HepG2 (cell line): Measurements from ENCODE around the gene POLR3K. TPM values are rescaled to one million over a fixed set of nuclear protein-coding genes. Genes with fewer than 3 reads are reported as not detected.

Experiments used
- BRD4 ChIP-seq: sonication (generic); formaldehyde crosslinking; IDR thresholded peaks from 2 replicates; pipeline ENCODE4 v1.4.0; 2020; ENCODE audit warnings: missing genetic modification reagents
- MBNL3 ChIP-seq: fragments of 250-450 bp; sonication (Bioruptor Pico); conservative IDR thresholded peaks from 2 replicates; pipeline ENCODE4 v1.8.0; 2022; ENCODE audit warnings: mild to moderate bottlenecking, inconsistent platforms
- SP140L ChIP-seq: sonication (generic); formaldehyde crosslinking; IDR thresholded peaks from 2 replicates; pipeline ENCODE4 v1.4.0; 2020; ENCODE audit warnings: missing genetic modification reagents, borderline replicate concordance
- THAP11 ChIP-seq: IDR thresholded peaks from 2 replicates; pipeline ENCODE4 v1.6.1; 2016; ENCODE audit warnings: missing biosample characterization, missing genetic modification reagents
- TRIM22 ChIP-seq: fragments of 450-650 bp; IDR thresholded peaks from 2 replicates; pipeline ENCODE4 v1.6.1; 2017
- ZBTB40 ChIP-seq, 2 experiments: fragments of 450-650 bp in 1 of 2; sonication (generic) in 1 of 2; formaldehyde crosslinking in 1 of 2; IDR thresholded peaks; 2 replicates each; pipeline versions ENCODE4 v1.6.1 to v1.8.0; 2016 to 2022; ENCODE audit warnings: antibody characterized with exemption in 1 of 2, mild to moderate bottlenecking in 1 of 2, missing genetic modification reagents in 1 of 2
- ZC3H13 ChIP-seq: sonication (generic); formaldehyde crosslinking; IDR thresholded peaks from 2 replicates; pipeline ENCODE4 v1.8.1; 2023; ENCODE audit warnings: mild to moderate bottlenecking, missing genetic modification reagents, moderate library complexity
- ZNF646 ChIP-seq: sonication (generic); formaldehyde crosslinking; IDR thresholded peaks from 2 replicates; pipeline ENCODE4 v1.9.0; 2021; ENCODE audit warnings: mild to moderate bottlenecking, missing genetic modification reagents
- ZNF713 ChIP-seq: sonication (generic); formaldehyde crosslinking; IDR thresholded peaks from 2 replicates; pipeline ENCODE4 v1.4.0; 2020; ENCODE audit warnings: mild to moderate bottlenecking, missing genetic modification reagents
- ZNF749 ChIP-seq: sonication (generic); formaldehyde crosslinking; IDR thresholded peaks from 2 replicates; pipeline ENCODE4 v1.8.0; 2022; ENCODE audit warnings: mild to moderate bottlenecking, missing genetic modification reagents, moderate library complexity, borderline replicate concordance
- polyA plus RNA-seq, 8 experiments: library from polyadenylated mRNA; depleted of rRNA in 3 of 8; stranded (reverse) in 7 of 8; unstranded in 1 of 8; fragments of >200 nt; fragmentation: Illumina TruSeq in 4 of 8; extraction: Trizol in 4 of 8; gene quantifications; 2 replicates each; pipeline versions ENCODE4 v1.2.1 to v1.2.3, GENCODE V29; 2011 to 2016; ENCODE audit warnings: low read depth in 4 of 8, missing spikeins in 1 of 8, mixed read lengths in 1 of 8; ENCODE audit not compliant: insufficient read depth in 1 of 8
- total RNA-seq, 5 experiments: library from RNA; depleted of rRNA; stranded (reverse); fragments of >200 nt; fragmentation: Illumina TruSeq; extraction: Trizol; gene quantifications; 2 replicates each; pipeline ENCODE4 v1.2.3, GENCODE V29; 2016; ENCODE audit warnings: low read depth in 1 of 5
- TF ChIP-seq, protein P1 (sequence below): sonication (generic); formaldehyde crosslinking; IDR thresholded peaks from 2 replicates; pipeline ENCODE4 v1.8.0; 2022; ENCODE audit warnings: mild to moderate bottlenecking, missing genetic modification reagents; ENCODE audit not compliant: insufficient replicate concordance

The POLR3K gene
- total and polyA plus RNA-seq, 2 of the 13 experiments (the other 11 are each of a cell fraction or from before 2014, with no cell fraction given), result 14.8 to 18.8 TPM

DNA sequence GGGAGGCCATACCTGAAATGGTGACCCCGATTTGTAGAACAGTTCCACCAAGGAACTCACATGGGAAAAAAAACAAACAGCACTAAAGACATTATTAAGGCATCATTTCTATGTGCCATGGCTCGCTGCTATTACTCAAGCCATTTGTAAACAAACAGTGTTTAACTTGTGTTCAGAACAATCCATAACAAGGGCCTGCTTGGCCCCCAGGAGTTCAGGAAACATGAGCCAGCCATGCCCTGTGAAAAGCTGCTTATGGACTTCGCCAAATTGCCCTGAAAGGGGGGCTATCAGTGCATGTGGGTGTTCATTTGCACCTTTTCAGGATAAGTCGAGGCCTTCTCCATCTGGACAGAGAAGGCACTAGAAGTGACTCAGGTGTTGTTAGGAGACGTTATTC, 8.0 kb downstream of the POLR3K start (continued):
- TF ChIP-seq ZBTB40 (IDR thresholded peaks at IDR 0.05) (no peak), ZBTB40 (CRISPR knock-in tag; IDR thresholded peaks at IDR 0.05) (0 out of 2 replicates have a peak, but pooled peaks have one; percentile 28), MBNL3 (CRISPR knock-in tag) (no peak), ZNF749 (CRISPR knock-in tag) (no peak), ZNF713 (CRISPR knock-in tag) (no peak), THAP11 (peak; percentile 55; the same call in 1 of the 2 replicates), ZC3H13 (no peak), BRD4 (no peak), TRIM22 (no peak), SP140L (CRISPR knock-in tag) (no peak), ZNF646 (CRISPR knock-in tag) (no peak)
- TF ChIP-seq, protein P1, sequence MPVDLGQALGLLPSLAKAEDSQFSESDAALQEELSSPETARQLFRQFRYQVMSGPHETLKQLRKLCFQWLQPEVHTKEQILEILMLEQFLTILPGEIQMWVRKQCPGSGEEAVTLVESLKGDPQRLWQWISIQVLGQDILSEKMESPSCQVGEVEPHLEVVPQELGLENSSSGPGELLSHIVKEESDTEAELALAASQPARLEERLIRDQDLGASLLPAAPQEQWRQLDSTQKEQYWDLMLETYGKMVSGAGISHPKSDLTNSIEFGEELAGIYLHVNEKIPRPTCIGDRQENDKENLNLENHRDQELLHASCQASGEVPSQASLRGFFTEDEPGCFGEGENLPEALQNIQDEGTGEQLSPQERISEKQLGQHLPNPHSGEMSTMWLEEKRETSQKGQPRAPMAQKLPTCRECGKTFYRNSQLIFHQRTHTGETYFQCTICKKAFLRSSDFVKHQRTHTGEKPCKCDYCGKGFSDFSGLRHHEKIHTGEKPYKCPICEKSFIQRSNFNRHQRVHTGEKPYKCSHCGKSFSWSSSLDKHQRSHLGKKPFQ (CRISPR knock-in tag), result no peak
